Subcutaneous adipose tissue (tissue), 4 donors: ENCODE data around the gene THY1. TPM values are rescaled to one million over a fixed set of nuclear protein-coding genes. Genes with fewer than 3 reads are reported as not detected.

Source experiments
- CTCF ChIP-seq: fragments of 450-650 bp; IDR thresholded peaks from one replicate; pipeline ENCODE4 v1.5.1; 2016; ENCODE audit warnings: low read depth, mild to moderate bottlenecking, control low read depth, antibody characterized with exemption, moderate library complexity
- total RNA-seq, 4 donors: library from RNA; depleted of rRNA; stranded (reverse); fragments of >200 nt; gene quantifications; one replicate each; pipeline ENCODE4 v1.1.0, GENCODE V29; 2016

THY1 gene
- total RNA-seq, 4 donors from 2014 or later: 11.3 to 39.4 (median 22.1) TPM

- TF ChIP-seq CTCF: no peak
Measured at GRCh38 chr11:119420631-119421030, 2.3 kb downstream of the THY1 start.

- TF ChIP-seq CTCF: no peak
Measured at GRCh38 chr11:119419834-119420492, 3.0 kb downstream of the THY1 start.

- no peak for TF ChIP-seq CTCF
Measured at GRCh38 chr11:119419246-119419645, 3.7 kb downstream of the THY1 start.

- no peak for TF ChIP-seq CTCF
Measured at GRCh38 chr11:119418759-119419158, 4.2 kb downstream of the THY1 start.

GRCh38 chr11:119417726-119418540 is 5.0 kb downstream of the THY1 start:
- no peak for TF ChIP-seq CTCF

GRCh38 chr11:119416606-119417580 is 6.1 kb downstream of the THY1 start:
- TF ChIP-seq CTCF: no peak
